Measurements from ENCODE around the gene TACR2.

GRCh38 chr10:69409968-69410367, 6.8 kb downstream of the TACR2 start:
- TF ChIP-seq CTCF (conservative IDR thresholded peaks at IDR 0.05) = no peak
- no peak for TF ChIP-seq ZFX (IDR thresholded peaks at IDR 0.05)

Data from C4-2B (cell line).